Right forelimb (tissue), 1 donor: Measurements from ENCODE around the gene PRSS8.
A peak's percentile ranks its signal among the peaks of the same experiment; 100 is the strongest.
"Not testable (repeated sequence)": the region's sequence is repeated elsewhere in the genome, so short reads cannot be mapped to it uniquely, and the experiment has no call there.

ENCODE experiments used
- DNase-seq: peaks from one replicate; pipeline ENCODE4 v3.0.0-alpha.2; 2018

The PRSS8 gene

DNA sequence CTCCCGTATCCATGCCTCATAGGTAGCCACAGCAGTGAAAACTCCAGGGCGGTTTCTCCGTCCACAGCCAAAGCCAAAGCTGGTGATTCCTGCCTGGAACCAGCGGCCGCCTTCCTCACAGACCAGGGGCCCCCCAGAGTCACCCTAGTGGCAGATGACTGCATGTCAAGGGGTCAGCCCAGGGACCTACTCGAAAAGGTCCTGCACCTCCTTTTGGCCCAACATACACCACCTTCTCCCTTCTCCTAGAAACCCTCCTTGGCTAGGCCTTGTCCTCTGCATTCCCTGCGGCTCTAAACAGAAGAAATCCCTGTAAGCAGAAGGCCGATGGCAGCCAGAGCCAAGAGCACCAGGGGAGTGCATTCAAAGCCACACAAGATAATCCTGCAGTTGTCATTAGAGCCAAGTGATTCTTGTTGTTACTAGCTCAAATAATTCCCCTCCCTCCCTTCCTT, 8.2 kb upstream of the PRSS8 start:
- DNase-seq = no peak

DNA sequence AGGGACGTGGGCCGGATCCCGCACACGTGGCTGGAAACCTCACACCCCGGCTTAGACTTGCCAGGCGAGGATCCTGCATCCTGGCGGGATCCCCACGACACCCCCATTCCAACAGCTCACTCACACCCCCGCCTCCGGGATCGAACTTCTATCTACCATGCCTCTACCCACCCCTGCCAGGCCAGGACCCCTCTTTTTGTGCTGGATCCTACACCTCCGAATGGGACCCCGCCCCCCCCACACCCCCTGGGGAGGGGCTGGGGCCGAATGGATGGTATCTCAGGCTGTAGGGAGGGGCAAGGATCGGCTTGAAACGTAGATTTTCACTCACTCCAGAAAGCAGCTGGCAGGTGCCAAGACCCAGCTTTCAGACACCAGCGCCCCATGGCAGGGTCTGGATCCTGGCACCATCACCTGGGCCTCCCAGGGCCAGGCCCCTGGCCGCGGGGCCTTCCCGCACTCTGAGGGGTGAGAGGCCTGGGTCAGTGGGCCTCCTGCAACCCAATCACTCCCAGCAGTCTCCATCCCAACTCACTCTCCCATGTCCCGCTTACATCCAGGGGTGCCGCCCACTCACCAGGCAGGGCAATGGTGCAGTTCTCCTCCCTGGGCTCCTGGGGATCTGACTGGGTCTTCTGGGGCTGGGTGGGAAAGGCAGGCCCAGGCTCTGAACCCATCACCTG, 7.6 kb upstream of the PRSS8 start:
- DNase-seq = no peak

DNA sequence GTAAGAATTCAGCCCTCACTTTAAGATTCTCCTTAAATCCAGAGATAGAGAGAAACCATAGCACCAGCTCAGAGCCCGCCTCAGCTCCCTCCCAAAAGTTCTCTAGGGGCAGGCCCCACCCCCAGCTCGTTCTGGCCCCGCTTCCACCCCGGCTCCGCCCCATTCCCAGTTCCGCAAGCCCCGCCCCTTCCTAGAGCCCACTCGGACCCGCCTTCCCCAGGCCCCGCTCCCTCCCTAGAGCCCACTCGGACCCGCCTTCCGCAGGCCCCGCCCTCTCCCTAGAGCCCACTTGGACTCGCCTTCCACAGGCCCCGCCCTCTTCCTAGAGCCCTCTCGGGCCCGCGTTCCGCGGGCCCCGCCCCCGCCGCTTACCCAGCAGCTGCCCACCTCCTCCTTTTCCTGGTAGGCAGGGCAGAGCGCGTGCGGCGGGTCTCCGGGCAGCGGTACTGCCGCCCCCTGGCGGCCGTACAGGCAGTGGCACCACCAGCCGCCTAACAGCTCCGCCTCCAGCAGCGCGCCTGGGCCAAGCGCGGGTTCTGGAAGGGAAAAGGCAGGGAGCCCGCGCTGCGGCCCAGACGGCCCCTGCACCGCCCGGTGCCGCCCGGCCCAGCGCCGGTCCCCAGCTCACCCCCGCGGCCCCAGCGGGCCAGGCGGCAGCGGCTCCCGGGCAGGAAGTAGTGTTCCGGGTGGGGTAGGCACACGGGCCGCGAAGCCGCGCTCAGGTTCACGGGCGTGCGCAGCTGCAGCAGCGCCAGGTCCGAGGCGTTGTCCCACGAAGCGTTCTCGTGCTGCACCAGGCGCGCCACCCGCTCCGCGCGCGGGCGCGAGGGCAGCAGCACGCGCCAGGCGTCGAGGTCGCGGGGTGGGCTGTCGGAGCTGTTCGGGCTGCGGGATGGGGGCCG, 6.8 kb upstream of the PRSS8 start:
- DNase-seq = peak; percentile 100

DNA sequence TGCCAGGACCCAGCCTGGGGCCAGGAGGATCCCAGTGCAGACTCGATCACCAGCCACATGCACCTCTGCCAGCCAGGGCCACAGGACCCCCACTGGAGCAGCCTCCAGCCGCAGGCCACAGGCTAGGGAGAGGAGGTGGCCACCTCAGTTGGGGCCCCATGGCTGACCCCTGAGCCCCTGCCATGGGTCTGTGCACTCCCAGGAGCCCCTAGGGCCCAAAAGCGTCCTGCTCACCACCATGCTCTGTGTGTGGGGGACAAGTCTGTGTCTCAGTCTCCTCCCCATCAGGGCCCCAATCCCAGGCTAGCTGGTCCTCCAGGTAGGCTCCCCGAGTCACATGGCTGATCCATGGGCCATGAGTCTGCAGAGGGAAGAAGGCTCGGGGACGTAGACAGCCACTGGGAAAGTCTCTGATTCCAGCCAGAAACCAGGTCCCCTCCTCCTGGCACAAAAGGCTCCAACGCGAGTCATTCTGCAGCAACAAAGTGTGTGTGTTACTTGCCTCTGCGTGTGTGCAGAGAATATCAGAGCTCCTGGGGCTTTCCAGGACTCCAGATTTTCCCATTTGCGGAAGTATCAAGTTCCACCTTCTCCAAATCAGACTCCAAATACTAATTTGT, 6.1 kb upstream of the PRSS8 start:
- DNase-seq = no peak

DNA sequence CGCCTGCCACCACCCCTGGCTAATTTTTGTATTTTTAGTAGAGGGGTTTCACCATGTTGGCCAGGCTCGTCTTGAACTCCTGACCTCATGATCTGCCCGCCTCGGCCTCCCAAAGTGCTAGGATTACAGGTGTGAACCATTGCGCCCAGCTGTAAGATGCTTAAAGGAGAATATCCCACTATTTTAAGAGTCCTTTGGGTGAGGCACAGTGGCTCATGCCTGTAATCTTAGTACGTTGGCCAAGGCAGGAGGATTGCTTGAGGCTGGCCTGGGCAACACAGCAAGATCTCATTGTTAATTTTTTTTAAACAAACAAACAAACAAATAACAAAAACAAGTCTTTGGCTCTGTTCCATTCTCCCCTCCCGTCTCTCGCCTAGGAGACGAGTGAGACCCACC, 5.5 kb upstream of the PRSS8 start:
- DNase-seq = not testable (repeated sequence)

DNA sequence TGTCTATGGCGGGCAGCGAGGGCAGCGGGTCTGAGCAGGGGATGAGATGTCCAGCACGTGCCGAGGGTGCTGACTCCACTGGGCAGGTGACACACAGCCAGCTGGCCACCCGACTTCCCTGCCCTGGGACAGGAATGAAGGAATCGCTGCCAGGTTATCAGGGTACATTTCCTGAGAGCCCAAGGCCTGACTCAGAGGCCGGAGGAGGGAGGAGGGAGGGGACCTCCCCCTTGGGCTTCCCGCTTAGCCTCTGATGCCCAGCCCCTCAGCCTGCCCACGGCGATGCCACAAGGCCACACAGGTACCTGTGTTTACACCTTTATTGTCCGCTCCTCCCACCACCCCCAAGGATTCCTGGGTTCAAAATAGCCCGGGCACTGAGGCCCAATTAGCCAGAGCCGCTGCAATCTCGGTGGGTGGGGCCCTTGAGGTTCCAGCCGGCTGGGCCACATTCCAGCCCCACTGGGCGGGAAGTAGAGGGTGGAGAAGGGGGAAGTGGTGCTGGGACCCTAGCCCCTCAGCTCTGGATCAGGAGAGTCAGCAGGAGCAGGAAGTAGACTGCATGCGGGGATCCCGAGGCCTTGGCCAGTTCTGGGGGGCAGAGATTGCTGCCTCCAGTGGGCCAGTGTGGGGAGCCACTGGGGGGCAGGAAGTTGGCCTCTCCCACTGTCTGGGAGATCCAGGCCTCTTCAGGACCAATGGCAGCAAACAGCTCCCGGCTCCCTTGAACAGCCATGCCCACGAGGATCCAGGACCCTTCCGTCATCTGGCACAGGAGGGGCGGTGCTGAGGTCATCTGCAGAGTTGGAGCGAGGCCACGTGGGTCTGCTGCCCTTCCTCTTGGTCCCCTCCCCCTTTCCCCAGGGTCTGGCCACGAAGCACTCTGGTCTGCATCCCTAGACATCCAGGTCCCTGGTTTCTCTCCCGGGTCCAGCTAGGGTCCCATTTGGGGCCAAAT, 3.4 kb upstream of the PRSS8 start:
- no peak for DNase-seq

DNA sequence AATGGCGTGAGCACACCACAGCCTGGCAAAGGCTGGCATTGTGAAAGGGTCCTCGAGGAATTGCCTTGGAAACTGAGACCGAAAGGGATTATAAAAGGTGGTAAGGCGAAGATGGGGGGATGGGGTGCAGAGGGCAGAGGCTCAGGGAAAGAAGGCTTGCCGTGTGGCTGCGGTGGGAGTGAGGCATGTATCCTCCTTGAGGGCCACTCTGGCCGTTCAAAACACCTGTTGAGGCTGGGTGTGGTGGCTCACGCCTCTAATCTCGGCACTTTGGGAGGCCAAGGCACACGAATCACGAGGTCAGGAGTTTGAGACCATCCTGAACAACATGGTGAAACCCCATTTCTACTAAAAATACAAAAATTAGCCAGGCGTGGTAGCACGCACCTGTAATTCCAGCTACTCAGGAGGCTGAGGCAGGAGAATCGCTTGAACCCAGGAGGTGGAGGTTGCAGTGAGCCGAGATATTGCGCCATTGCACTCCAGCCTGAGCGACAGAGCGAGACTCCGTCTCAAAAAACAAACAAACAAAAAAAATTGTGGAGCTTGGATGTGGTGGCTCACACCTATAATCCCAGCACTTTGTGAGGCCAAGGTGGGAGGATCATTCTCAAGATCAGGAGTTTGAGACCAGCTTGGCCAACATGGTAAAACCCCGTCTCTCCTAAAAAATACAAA, 1.4 kb upstream of the PRSS8 start:
- not testable (repeated sequence) for DNase-seq

DNA sequence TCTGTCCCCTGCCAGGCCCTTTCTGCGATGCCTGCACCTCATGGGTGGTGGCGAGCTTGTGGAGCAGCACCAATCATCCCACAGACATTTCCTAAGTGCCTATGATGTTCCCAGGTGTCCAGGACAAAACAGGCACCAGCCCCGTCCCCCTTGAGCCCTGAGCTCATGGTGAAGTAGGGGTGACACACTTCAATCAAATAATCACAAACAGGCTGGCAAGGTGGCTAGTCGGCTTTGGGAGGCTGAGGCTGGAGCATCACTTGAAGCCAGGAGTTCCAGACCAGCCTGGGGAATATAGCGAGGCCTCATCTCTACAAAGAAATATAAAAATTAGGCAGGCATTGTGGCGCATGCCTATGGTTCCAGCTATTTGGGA, 748 bp upstream of the PRSS8 start:
- DNase-seq = no peak

DNA sequence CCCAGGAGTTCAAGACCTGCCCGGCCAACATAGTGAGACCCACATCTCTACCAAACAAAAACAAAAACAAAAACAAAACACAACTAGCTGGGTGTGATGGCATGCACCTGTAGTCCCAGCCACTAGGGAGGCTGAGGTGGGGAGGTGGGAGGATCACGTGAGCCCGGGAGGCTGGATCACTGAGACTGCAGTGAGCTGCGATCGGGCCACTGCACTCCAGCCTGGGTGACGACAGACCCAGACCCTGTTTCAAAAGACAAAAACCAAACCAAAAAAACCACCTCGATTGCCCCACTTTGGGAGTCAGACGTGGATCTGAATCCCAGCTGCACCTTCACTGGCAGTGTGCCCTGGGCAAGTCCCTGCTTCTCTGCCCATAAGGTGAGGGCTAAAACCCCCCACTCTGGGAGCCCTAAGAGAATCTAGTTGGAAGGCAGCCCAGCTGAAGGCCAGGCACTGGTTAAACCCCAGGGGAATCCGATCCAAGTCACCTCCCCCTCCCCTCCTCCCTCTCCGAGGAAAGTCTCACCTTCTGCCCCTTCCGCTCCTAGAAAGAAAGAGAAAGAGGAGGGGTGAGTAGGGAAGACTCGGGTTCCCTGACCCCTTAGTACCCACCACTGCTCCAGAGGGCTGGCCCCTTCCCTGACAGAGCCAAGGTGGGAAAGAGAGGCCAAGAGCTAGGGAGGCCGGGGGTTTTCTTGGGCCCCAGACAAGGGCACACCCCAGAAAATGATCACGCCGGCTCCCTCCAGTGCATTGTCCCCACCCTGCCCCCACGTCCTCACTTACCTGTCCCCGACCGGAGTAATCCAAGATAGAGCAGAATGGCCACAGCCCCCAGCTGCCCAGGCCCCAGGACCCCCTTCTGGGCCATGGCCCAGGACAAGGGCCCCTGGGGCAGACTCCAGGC, 647 bp downstream of the PRSS8 start:
- no peak for DNase-seq

DNA sequence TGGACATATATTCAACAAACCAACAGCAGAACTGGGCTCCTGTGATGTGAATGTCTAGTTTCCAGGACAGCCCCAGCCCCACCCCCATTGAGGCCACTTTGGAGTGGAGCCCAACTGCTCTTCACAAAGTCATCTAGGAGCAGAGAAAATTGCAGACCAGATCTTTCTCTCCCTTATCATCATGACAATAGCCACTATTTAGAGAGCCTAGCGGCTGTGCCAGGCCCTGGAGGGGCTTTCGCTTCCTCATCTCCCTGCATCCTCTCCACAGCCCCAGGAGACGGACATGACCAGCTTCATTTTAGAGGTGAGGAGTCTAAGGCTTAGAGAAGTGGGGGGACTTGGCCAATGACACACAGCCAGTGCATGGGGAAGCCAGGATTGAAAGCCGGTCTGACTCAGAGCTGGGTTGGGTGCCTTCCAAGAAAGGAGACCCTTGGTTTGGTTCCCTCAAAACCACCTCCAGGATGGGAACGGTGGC, 1.4 kb downstream of the PRSS8 start:
- DNase-seq = no peak

DNA sequence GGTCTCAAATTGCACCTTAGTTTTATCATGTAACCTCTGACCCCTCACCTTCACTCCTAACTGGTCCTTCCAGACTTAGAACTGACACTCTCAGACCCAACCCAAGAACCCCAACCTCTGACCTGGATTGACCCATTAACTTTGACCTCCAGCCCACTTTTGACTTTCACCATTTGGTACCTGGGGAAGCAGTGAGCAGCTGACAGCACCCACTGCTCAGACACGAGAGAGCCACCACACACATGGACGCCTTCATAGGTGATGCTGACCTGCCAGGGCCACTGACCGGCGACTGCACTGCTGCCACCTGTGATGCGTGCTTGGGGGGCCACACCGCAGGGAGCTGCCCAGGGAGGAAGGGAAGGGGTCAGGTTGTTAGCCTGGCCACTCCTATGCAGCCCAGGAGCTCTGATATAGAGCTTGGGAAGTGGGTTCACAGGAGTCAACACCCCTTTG, 2.5 kb downstream of the PRSS8 start:
- DNase-seq = no peak

DNA sequence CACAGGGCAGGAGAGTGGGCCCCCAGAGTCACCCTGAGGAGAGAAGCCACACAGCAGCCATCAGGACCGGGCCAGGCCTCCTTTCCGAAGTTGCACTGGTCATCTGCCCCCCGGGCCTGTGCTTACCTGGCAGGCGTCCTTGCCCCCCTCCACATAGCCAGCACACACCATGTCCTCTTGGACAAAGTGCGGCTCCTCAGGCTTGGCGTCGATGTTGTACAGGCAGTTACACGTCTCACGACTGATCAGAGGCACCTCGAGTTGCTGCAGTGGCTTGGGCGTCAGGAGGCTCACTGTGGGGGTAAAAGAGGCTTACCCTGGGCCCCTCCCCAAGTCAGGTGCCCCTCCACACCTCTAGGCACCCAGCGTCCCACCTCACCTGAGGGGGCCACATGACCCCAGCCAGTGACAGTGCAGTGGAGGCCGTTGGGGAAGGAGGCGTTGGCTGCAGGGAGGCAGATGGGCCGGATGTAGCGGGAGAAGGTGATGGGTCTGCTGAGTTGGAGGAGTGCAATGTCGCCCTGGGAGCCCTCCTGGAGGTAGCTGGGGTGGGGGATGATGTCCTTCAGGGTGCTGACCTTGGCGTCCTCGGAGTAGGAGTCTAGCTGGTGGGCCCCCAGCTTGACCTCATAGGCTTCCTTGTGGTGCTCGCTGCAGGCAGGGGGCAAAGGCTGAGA, 3.1 kb downstream of the PRSS8 start:
- DNase-seq = no peak

DNA sequence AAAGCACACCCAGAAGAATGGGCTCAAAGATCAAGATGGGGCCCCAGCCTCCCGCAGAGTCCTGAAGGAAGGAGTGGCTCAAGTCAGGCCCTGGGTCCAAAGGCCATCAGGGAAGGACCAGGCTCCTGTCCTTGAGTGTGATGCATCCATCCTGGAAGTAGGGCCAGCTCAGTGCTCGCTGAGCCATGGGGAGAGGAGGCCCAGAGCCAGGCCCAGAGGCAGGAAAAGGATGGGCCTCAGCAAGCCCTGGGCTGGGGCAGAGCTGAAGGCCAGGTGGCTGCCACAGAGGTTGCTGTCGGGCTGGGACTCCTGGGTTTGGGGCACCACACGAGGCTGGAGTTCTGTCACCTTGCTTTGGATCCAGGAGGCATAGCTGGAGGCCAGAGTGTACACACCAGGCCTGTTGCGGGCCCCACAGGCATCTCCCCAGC, 3.7 kb downstream of the PRSS8 start:
- DNase-seq = no peak

DNA sequence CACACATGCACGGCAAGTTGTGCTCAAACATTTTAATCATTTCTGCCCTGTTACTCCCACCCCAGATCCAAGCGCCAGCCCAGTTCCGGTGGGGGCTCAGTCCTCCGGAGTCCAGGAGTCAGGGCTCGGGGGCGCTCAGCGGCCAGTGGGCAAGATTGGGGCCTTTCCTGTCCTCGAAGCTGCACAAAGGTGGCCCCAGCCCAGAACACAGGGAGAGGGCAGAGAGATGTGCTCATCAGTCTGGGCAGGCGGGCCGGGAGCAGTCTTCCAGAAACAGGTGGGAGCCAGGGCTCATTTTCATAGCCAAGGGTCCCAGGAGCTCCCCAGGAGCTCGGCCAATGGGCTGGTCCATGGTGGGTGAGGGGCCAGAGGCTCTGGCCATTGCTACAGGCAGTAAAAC, 4.1 kb downstream of the PRSS8 start:
- DNase-seq = no peak

DNA sequence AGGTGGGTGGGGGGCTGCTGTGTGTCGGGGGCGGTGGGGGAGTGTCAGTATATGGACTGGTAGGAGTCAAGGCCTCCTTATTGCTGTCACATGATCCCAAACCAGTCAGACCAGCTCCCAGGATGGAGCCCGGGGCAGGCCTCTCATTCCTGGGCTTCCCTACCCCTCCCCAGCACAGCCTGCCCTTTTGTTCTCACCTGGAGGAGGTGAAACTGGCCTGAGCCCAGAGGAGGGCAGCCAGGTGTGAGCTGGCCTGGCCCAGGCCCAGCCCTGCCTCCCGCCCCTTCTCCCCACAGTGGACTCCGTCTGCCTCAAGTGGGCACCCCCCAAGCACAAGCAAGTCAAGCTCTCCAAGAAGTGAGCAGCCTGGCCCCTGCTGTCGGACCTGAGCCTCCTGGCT, 4.6 kb downstream of the PRSS8 start:
- DNase-seq = no peak

DNA sequence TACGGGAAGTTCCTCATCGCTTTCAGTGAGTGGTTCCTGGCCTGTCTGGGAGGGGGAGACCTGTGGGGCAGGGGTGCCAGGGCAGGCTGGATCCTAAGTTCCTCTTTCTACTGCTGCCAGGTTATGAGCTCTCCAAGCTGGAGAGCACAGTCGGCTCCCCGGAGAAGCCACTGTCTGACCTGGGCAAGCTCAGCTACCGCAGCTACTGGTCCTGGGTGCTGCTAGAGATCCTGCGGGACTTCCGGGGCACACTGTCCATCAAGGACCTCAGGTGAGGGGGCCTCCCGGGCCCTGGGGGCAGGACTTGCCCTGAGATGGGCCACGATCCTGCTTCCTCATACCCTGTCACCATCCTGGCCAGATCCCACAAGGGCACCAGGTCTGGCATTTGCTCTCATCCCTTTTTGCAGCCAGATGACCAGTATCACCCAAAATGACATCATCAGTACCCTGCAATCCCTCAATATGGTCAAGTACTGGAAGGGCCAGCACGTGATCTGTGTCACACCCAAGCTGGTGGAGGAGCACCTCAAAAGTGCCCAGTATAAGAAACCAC, 5.1 kb downstream of the PRSS8 start:
- DNase-seq = no peak

DNA sequence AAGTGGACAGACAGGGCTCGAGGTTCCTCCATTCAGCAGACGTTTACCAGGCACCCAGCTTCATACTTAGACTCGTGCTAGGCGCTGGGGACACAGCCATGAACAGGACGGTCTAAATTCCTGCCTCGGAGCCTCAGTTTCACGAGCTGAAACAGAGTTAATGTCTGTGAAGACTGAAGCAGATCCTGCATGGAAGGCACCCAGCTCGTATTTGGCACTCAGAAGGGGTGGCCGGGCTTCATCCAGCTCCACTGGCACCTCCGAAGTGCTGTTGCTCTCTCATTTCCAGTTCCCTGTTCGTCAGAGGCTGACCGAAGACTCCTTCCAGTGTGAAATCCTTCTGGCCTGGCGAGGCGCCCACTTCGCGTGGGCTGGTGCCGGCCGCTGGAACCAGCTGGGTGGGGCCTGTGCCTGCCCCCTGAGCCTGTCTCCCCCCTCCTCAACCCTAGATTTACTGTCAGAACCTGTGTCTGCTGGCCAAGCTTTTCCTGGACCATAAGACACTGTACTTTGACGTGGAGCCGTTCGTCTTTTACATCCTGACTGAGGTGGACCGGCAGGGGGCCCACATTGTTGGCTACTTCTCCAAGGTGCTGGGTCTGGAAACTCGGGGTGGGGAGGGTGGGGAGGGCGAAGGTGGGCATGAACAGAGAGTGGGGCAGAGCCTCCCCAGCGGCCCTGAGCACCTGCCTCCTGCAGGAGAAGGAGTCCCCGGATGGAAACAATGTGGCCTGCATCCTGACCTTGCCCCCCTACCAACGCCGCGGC, 5.8 kb downstream of the PRSS8 start:
- DNase-seq = no peak

DNA sequence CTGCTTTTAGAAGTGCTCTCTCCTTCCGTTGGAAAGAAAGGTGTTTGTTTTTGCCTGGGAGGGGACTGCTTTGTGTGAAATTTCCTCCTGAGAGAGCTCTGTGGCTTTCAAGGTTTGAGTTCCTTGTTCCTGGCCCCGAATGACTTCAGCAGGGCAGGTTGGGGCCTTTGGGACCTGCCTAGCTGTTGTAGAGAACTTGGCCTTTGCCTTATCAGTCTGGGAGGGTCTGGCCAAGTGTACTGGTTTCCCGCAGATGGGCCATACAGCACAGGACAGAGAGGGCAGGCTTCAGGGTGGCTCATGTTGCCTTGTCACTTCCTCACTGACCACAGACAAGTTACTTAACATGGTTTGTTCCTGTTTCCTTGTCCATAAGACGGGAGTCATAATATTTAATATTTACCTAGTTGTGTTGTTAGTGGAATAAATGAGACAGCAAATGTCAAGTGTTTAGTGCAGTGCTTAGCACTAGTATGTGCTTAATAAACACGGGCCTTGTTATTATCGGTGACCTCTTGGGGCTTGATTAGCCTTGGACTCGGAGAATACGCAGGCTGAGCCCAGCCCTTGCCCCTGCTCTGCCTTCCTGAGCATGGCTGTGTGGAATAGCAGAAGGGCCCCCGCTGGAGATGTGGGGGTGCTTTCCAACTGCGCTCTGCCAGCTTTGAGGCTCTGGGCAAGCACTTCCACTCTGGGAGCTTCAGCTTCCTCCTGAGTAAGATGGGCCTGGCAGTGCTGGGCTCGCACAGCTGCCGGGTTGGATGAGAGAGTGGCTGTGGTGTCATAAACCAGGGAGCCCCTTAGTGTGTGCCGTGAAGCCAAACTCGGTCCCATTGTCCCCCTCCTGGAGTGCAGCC, 6.6 kb downstream of the PRSS8 start:
- DNase-seq = no peak
